KMS-11 (cell line): ENCODE results near the gene RXRA.

ENCODE experiments used
- H2AFZ ChIP-seq: fragments of 200-600 bp; sonication (generic); 2 replicates; pipeline ENCODE4 v1.6.1; 2016; ENCODE audit warnings: antibody characterized with exemption, mixed run types, low read depth
- H3K27ac ChIP-seq: fragments of 200-600 bp; sonication (generic); 2 replicates; pipeline ENCODE4 v1.6.1; 2016; ENCODE audit warnings: mild to moderate bottlenecking, mixed run types
- H3K27me3 ChIP-seq: fragments of 200-600 bp; sonication (generic); 2 replicates; pipeline ENCODE4 v1.6.1; 2017; ENCODE audit warnings: mild to moderate bottlenecking, low read depth, mixed run types, moderate library complexity; ENCODE audit not compliant: insufficient read depth
- H3K36me3 ChIP-seq: fragments of 200-600 bp; sonication (generic); 2 replicates; pipeline ENCODE4 v1.6.1; 2017; ENCODE audit warnings: mild to moderate bottlenecking, mixed run types; ENCODE audit not compliant: insufficient read depth
- H3K4me1 ChIP-seq: fragments of 200-600 bp; sonication (generic); 2 replicates; pipeline ENCODE4 v1.6.1; 2016; ENCODE audit warnings: mild to moderate bottlenecking, low read depth, mixed run types; ENCODE audit not compliant: poor library complexity, severe bottlenecking
- H3K4me2 ChIP-seq: fragments of 200-600 bp; sonication (generic); 2 replicates; pipeline ENCODE4 v1.7.0; 2016; ENCODE audit warnings: mild to moderate bottlenecking, mixed run types
- H3K4me3 ChIP-seq: fragments of 200-600 bp; sonication (generic); IDR thresholded peaks from 2 replicates; pipeline ENCODE4 v1.6.1; 2017; ENCODE audit warnings: low read depth, low read length, mixed read lengths; ENCODE audit not compliant: insufficient read depth
- H3K79me2 ChIP-seq: fragments of 200-600 bp; sonication (generic); 2 replicates; pipeline ENCODE4 v1.6.1; 2016; ENCODE audit warnings: low read depth, mixed run types; ENCODE audit not compliant: insufficient read depth
- H3K9ac ChIP-seq: fragments of 200-600 bp; sonication (generic); 2 replicates; pipeline ENCODE4 v1.6.1; 2016; ENCODE audit warnings: mild to moderate bottlenecking, mixed run types
- H4K20me1 ChIP-seq: fragments of 200-600 bp; sonication (generic); 2 replicates; pipeline ENCODE4 v1.6.1; 2016; ENCODE audit warnings: mild to moderate bottlenecking, mixed run types; ENCODE audit not compliant: insufficient read depth
- TF ChIP-seq, protein P1 (sequence below): fragments of 200-600 bp; sonication (generic); conservative IDR thresholded peaks from 2 replicates; pipeline ENCODE4 v1.6.1; 2017; ENCODE audit warnings: low read depth, mild to moderate bottlenecking, antibody characterized with exemption, low read length, moderate library complexity, mixed read lengths

Gene RXRA

DNA sequence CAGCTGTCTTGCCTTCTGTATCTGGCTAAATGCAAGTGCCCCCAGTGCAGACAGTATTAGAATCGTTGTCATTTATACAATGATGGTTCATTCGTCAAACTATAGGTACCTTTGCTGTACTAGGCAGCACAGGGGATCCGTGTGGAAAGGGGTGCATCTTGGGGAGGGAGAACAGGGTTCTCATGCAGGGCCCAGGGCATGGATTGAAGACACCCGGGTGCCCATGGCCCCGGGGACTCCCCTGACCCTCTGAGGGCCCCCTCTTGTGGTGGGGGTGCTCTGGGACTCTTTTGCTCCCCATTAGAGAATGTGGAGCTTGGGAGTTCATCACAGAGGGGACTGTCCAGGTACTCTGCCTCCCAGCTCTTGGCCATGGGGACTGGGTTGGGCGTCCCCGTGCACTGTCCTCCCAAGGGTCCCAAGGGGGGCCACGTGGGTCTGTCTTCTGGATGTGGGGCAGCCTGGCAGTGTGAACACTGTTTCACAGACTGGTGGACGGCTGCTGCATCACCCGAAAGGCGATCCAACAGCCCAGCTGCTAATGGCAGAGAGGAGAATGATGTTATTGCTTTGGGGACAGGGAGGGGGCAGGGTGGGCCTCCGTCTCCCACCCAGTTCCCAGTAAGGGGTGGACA, 36.9 kb upstream of the RXRA start:
- Histone ChIP-seq H3K4me3 (no peak overlapping the region), H2AFZ (no peak overlapping the region), H3K36me3 (no peaks in the 10 kb centered on the region), H3K27ac (no peak overlapping the region), H3K27me3 (no peaks in the 10 kb centered on the region), H3K4me2 (no peak overlapping the region), H3K9ac (no peak overlapping the region), H3K4me1 (no peaks in the 10 kb centered on the region), H4K20me1 (no peaks in the 10 kb centered on the region), H3K79me2 (no peaks in the 10 kb centered on the region)
- TF ChIP-seq, protein P1, sequence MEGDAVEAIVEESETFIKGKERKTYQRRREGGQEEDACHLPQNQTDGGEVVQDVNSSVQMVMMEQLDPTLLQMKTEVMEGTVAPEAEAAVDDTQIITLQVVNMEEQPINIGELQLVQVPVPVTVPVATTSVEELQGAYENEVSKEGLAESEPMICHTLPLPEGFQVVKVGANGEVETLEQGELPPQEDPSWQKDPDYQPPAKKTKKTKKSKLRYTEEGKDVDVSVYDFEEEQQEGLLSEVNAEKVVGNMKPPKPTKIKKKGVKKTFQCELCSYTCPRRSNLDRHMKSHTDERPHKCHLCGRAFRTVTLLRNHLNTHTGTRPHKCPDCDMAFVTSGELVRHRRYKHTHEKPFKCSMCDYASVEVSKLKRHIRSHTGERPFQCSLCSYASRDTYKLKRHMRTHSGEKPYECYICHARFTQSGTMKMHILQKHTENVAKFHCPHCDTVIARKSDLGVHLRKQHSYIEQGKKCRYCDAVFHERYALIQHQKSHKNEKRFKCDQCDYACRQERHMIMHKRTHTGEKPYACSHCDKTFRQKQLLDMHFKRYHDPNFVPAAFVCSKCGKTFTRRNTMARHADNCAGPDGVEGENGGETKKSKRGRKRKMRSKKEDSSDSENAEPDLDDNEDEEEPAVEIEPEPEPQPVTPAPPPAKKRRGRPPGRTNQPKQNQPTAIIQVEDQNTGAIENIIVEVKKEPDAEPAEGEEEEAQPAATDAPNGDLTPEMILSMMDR: no peak

DNA sequence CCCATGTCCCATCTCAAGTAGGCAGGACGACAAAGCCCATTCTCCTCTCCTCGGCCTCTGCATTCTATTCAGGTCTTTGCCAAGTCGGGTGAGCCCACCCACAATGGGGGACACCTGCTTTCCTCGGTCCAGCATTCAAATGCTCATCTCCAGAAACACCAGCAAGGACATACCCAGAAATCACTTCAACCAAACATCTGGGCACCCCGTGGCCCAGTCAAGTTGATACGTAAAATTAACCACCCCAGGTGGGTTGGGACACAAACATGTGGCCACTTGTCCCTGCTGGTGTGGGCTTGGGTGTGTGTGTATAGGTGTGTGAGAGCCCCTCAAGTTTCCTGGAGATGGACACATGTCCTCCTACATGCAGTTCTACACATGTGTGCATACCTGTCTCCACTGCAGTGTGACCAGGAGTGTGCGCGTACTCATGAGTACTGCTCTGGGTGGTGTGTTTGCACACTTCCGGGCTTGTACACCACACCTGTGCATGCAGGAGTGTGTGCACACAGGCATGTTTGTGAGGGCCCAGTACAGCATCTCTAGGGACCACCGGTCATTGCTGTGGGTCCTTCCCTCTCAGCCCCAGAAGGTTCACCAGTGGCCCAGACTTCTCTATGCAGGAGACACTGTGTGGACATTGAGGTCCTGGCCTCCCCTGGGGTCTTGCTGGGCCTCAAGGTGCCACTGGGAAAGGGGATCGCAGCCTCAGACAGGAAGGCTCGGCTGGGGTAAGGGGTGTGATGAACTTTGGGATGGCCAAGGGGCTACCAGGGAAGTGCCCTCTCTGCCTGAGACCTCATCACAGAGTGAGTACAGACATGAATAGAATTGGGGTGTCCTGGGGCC, 35.4 kb upstream of the RXRA start:
- Histone ChIP-seq H3K9ac (no peak overlapping the region), H3K27me3 (no peaks in the 10 kb centered on the region; the same call in 1 of the 2 replicates), H3K27ac (no peak overlapping the region), H3K4me1 (no peaks in the 10 kb centered on the region), H3K79me2 (no peaks in the 10 kb centered on the region), H3K36me3 (no peaks in the 10 kb centered on the region), H4K20me1 (no peaks in the 10 kb centered on the region), H2AFZ (no peak overlapping the region), H3K4me3 (no peak overlapping the region), H3K4me2 (no peak overlapping the region)
- TF ChIP-seq, protein P1: no peak

DNA sequence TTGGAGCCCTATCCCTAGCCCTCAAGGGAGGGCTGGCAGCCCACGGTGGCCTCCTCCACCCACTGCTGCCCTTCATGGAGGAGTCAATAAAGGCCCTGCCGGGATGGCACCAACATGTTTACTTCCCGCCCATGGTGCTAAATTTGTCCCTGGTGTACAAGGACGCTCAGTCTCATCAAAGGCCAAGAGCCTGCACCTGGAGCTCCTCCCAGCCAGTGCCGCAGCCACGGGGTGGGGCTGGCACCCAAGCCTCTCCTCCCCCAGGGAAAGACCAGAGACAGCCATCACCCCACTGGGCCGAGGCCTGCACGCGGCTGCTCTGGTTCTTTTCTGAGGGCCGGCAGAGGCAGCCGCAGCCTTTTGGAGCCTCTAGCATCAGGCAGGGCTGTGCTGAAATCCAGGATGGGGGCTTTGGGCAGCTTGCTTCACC, 34.8 kb upstream of the RXRA start:
- no peak overlapping the region for H3K9ac ChIP-seq
- TF ChIP-seq, protein P1: no peak
- peaks cover 6% of the 10 kb centered on the region for H3K4me1 ChIP-seq
- H3K36me3 ChIP-seq: no peaks in the 10 kb centered on the region
- no peak overlapping the region for H3K4me2 ChIP-seq
- H3K27me3 ChIP-seq: no peaks in the 10 kb centered on the region; the same call in 1 of the 2 replicates
- no peaks in the 10 kb centered on the region for H3K79me2 ChIP-seq
- H2AFZ ChIP-seq: no peak overlapping the region
- no peak overlapping the region for H3K27ac ChIP-seq
- H3K4me3 ChIP-seq: no peak overlapping the region
- no peaks in the 10 kb centered on the region for H4K20me1 ChIP-seq

DNA sequence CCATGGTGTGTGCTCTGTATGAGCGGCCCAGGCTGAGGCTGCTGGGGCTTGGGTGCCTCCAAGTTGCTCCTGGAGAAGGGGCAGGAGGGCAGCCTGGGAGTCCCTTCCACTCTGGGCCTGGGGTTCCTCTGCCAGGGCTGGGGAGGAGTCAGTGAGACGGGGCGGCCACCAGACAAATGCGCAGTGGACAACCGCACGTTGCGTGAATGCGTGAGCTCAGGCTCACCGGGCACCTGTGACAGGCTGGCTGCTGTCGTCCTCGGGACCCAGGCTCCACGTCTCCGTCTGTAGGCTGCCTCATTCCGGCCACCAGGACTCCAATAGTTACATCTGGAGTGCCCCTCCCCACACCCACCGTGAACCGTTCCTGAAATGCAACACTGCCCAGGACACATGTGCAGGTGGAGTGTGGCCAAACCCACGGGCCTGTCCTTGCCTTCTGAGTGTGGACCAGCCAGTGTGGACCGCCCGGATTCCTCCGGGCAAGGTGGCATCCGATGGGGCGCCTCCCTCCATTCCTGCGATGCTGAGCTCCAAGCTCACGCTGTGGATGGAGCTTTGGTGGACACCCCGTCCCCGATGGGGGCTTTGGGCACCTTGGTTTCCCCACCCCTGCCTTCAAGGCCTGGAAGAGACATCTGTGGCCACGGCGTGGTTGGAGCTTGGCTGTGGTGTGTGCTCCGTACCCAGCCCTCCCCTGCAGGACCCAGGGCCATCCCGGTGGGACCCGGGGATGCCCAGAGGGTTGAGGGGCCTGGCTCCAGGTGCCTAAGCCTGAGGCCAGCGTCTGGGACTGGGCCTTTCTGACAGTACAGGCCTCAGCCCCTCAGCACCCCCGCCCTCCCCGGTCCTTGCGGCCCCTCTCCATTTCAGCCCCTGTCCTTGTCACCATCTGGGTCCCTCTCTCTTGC, 34.0 kb upstream of the RXRA start:
- no peak overlapping the region for H2AFZ ChIP-seq
- H3K27me3 ChIP-seq: no peaks in the 10 kb centered on the region; the same call in 1 of the 2 replicates
- no peaks in the 10 kb centered on the region for H4K20me1 ChIP-seq
- H3K4me3 ChIP-seq: no peak overlapping the region
- H3K4me1 ChIP-seq: peaks cover 6% of the 10 kb centered on the region
- H3K79me2 ChIP-seq: no peaks in the 10 kb centered on the region
- TF ChIP-seq, protein P1: no peak
- no peak overlapping the region for H3K4me2 ChIP-seq
- no peaks in the 10 kb centered on the region for H3K36me3 ChIP-seq
- H3K27ac ChIP-seq: no peak overlapping the region
- H3K9ac ChIP-seq: no peak overlapping the region
